Upper lobe of left lung (tissue), 4 donors: ENCODE results near the gene EEF1AKMT4.

ENCODE experiments used
- CTCF ChIP-seq, 6 experiments: fragments of 450-650 bp in 4 of 6; fragments of 200-600 bp in 2 of 6; sonication (generic) in 2 of 6; IDR thresholded peaks; one replicate each; pipeline ENCODE4 v1.5.1; 2016 to 2019; ENCODE audit warnings: antibody characterized with exemption in 6 of 6
- EP300 ChIP-seq, 4 donors: sonication (generic); formaldehyde crosslinking; IDR thresholded peaks; one replicate each; pipeline ENCODE4 v1.5.1; 2017; ENCODE audit warnings: antibody characterized with exemption in 4 of 4, control low read depth in 2 of 4
- POLR2A ChIP-seq, 4 donors: fragments of 450-650 bp; IDR thresholded peaks; one replicate each; pipeline ENCODE4 v1.5.1; 2016 to 2017; ENCODE audit warnings: antibody characterized with exemption in 4 of 4, mild to moderate bottlenecking in 2 of 4
- POLR2AphosphoS5 ChIP-seq, 2 donors: sonication (generic); formaldehyde crosslinking; IDR thresholded peaks; one replicate each; pipeline ENCODE4 v1.5.1; 2017; ENCODE audit warnings: antibody characterized with exemption in 2 of 2

GRCh38 chr3:184275961-184276910, 26.8 kb downstream of the EEF1AKMT4 start, which contains the start of gene ECE2:
- TF ChIP-seq CTCF (IDR thresholded peaks at IDR 0.05) (no peak), POLR2AphosphoS5 (IDR thresholded peaks at IDR 0.05) (no peak), POLR2A (IDR thresholded peaks at IDR 0.05) (no peak), EP300 (IDR thresholded peaks at IDR 0.05) (no peak)
